GM18498 (cell line): ENCODE results near the gene WASF3.
"Not testable (repeated sequence)": the region's sequence is repeated elsewhere in the genome, so short reads cannot be mapped to it uniquely, and the experiment has no call there.

Experiments used
- ATAC-seq: cut with Tn5 transposase; IDR thresholded peaks from one replicate; pipeline ENCODE4 v1.9.1; 2021; ENCODE audit warnings: mild to moderate bottlenecking, moderate library complexity; ENCODE audit not compliant: unreplicated experiment

WASF3 gene

GRCh38 chr13:26626271-26626670 lies 68.8 kb downstream of the WASF3 start:
- no peak for ATAC-seq

- ATAC-seq = no peak
Observed at GRCh38 chr13:26628706-26629105, 71.2 kb downstream of the WASF3 start.

GRCh38 chr13:26629260-26629825 lies 71.9 kb downstream of the WASF3 start:
- ATAC-seq = no peak

- ATAC-seq = not testable (repeated sequence)
Observed at GRCh38 chr13:26635634-26636033, 78.2 kb downstream of the WASF3 start.

GRCh38 chr13:26636073-26636472 lies 78.6 kb downstream of the WASF3 start:
- not testable (repeated sequence) for ATAC-seq

- ATAC-seq = no peak
Observed at GRCh38 chr13:26646603-26647002, 89.1 kb downstream of the WASF3 start.

- ATAC-seq = no peak
Observed at GRCh38 chr13:26651234-26651633, 93.8 kb downstream of the WASF3 start.

- no peak for ATAC-seq
Observed at GRCh38 chr13:26653310-26653709, 95.8 kb downstream of the WASF3 start.

- ATAC-seq = no peak
Observed at GRCh38 chr13:26653842-26654241, 96.4 kb downstream of the WASF3 start.

- no peak for ATAC-seq
Observed at GRCh38 chr13:26656919-26657318, 99.4 kb downstream of the WASF3 start.

GRCh38 chr13:26658448-26659385 lies 101.2 kb downstream of the WASF3 start:
- no peak for ATAC-seq

GRCh38 chr13:26660185-26660584 lies 102.7 kb downstream of the WASF3 start:
- no peak for ATAC-seq

GRCh38 chr13:26660766-26661165 lies 103.3 kb downstream of the WASF3 start:
- ATAC-seq = no peak

GRCh38 chr13:26663791-26664190 lies 106.3 kb downstream of the WASF3 start:
- ATAC-seq = no peak

- no peak for ATAC-seq
Observed at GRCh38 chr13:26664286-26664685, 106.8 kb downstream of the WASF3 start.

GRCh38 chr13:26664876-26665275 lies 107.4 kb downstream of the WASF3 start:
- no peak for ATAC-seq

GRCh38 chr13:26668357-26669146 lies 111.1 kb downstream of the WASF3 start:
- no peak for ATAC-seq

- ATAC-seq = no peak
Observed at GRCh38 chr13:26673890-26674289, 116.4 kb downstream of the WASF3 start.

- ATAC-seq = no peak
Observed at GRCh38 chr13:26677156-26677555, 119.7 kb downstream of the WASF3 start.

- no peak for ATAC-seq
Observed at GRCh38 chr13:26678330-26678729, 120.8 kb downstream of the WASF3 start.

GRCh38 chr13:26678796-26679195 lies 121.3 kb downstream of the WASF3 start:
- ATAC-seq = no peak
